ENCODE data around the gene CGNL1.

Gene CGNL1

GRCh38 chr15:57354436-57355123 is 21.7 kb upstream of the CGNL1 start:
- Histone ChIP-seq H3K27me3 (ENCODE audit: insufficient read depth, low read length, poor library complexity) (peaks cover 6% of the 10 kb centered on the region), H3K4me3 (ENCODE audit: low read depth in 1 of 2, low read length in 2 of 2) (no peak overlapping the region)

DNA sequence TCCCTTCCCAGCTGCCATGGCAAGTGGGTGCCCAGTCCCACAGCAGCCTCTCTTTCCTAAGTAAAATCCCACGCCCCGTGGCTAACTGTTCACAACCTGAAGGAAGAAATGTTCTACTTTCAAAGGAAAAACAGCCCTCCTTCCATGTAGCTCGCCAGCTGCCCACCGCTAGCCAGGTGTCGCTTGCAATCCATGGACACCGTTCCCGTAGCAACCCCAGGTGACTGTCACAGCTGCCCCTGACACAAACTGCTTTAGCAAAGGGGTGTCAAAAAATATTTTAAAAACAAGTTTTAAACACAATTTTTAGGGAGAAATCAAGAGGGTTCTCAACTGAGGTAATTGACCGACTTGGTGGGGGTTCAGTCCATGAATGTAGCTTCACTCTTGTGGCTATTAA is 21.0 kb upstream of the CGNL1 start:
- Histone ChIP-seq H3K27ac (ENCODE audit: low read length) (no peak overlapping the region), H4K20me1 (ENCODE audit: insufficient read depth, low read length) (no peaks in the 10 kb centered on the region), H3K4me1 (ENCODE audit: insufficient read depth, low read length) (no peaks in the 10 kb centered on the region), H2AFZ (ENCODE audit: low read depth, low read length) (no peak overlapping the region), H3K9ac (ENCODE audit: low read depth, low read length) (no peak overlapping the region), H3K27me3 (ENCODE audit: insufficient read depth, low read length, poor library complexity) (peaks cover 6% of the 10 kb centered on the region), H3K9me3 (ENCODE audit: insufficient read depth, low read length, severe bottlenecking) (no peaks in the 10 kb centered on the region), H3K4me3 (ENCODE audit: low read depth in 1 of 2, low read length in 2 of 2) (no peak overlapping the region), H3K4me2 (ENCODE audit: insufficient read depth, low read length) (no peak overlapping the region), H3K79me2 (ENCODE audit: insufficient read depth, low read length) (no peaks in the 10 kb centered on the region), H3K36me3 (ENCODE audit: insufficient read depth, low read length) (no peaks in the 10 kb centered on the region)
- ATAC-seq (ENCODE audit: insufficient read depth, low read depth): no peak
- TF ChIP-seq EZH2 (IDR thresholded peaks at IDR 0.05; ENCODE audit: borderline replicate concordance, low read depth, low read length, severe bottlenecking) (no peak), CTCF (IDR thresholded peaks at IDR 0.05; ENCODE audit: borderline replicate concordance, extremely low read depth, low read length, poor library complexity, severe bottlenecking) (no peak)
- no peak for DNase-seq

More at GRCh38 chr15:57354436-57355123, 21.7 kb upstream of the CGNL1 start:
- H3K27ac ChIP-seq (ENCODE audit: low read length): no peak overlapping the region
- no peaks in the 10 kb centered on the region for H4K20me1 ChIP-seq (ENCODE audit: insufficient read depth, low read length)
- H2AFZ ChIP-seq (ENCODE audit: low read depth, low read length): no peak overlapping the region
- no peaks in the 10 kb centered on the region for H3K9me3 ChIP-seq (ENCODE audit: insufficient read depth, low read length, severe bottlenecking)
- TF ChIP-seq EZH2 (IDR thresholded peaks at IDR 0.05; ENCODE audit: borderline replicate concordance, low read depth, low read length, severe bottlenecking) (no peak), CTCF (IDR thresholded peaks at IDR 0.05; ENCODE audit: borderline replicate concordance, extremely low read depth, low read length, poor library complexity, severe bottlenecking) (no peak)
- no peak for ATAC-seq (ENCODE audit: insufficient read depth, low read depth)
- no peaks in the 10 kb centered on the region for H3K36me3 ChIP-seq (ENCODE audit: insufficient read depth, low read length)
- H3K4me1 ChIP-seq (ENCODE audit: insufficient read depth, low read length): no peaks in the 10 kb centered on the region
- no peak for DNase-seq
- no peak overlapping the region for H3K4me2 ChIP-seq (ENCODE audit: insufficient read depth, low read length)
- no peaks in the 10 kb centered on the region for H3K79me2 ChIP-seq (ENCODE audit: insufficient read depth, low read length)
- no peak overlapping the region for H3K9ac ChIP-seq (ENCODE audit: low read depth, low read length)

- Histone ChIP-seq H4K20me1 (ENCODE audit: insufficient read depth, low read length) (no peaks in the 10 kb centered on the region), H3K9ac (ENCODE audit: low read depth, low read length) (no peak overlapping the region), H3K4me1 (ENCODE audit: insufficient read depth, low read length) (no peaks in the 10 kb centered on the region), H3K4me3 (ENCODE audit: low read depth in 1 of 2, low read length in 2 of 2) (no peak overlapping the region), H3K79me2 (ENCODE audit: insufficient read depth, low read length) (no peaks in the 10 kb centered on the region), H3K9me3 (ENCODE audit: insufficient read depth, low read length, severe bottlenecking) (no peaks in the 10 kb centered on the region), H2AFZ (ENCODE audit: low read depth, low read length) (no peak overlapping the region), H3K27me3 (ENCODE audit: insufficient read depth, low read length, poor library complexity) (peaks cover 6% of the 10 kb centered on the region), H3K4me2 (ENCODE audit: insufficient read depth, low read length) (no peak overlapping the region), H3K36me3 (ENCODE audit: insufficient read depth, low read length) (no peaks in the 10 kb centered on the region), H3K27ac (ENCODE audit: low read length) (no peak overlapping the region)
- no peak for TF ChIP-seq CTCF (IDR thresholded peaks at IDR 0.05; ENCODE audit: borderline replicate concordance, extremely low read depth, low read length, poor library complexity, severe bottlenecking)
- no peak for TF ChIP-seq EZH2 (IDR thresholded peaks at IDR 0.05; ENCODE audit: borderline replicate concordance, low read depth, low read length, severe bottlenecking)
- DNase-seq (no peak), ATAC-seq (ENCODE audit: insufficient read depth, low read depth) (no peak)
Measured at GRCh38 chr15:57356178-57356577, 20.1 kb upstream of the CGNL1 start.

Measured in DND-41 (cell line).